ENCODE measurements around the gene IFI30. TPM values are rescaled to one million over a fixed set of nuclear protein-coding genes. Genes with fewer than 3 reads are reported as not detected.
A peak's percentile ranks its signal among the peaks of the same experiment; 100 is the strongest.

The IFI30 gene
- total and polyA plus RNA-seq, 2 donors (not counting 1 experiment from before 2014, with no cell fraction given) = 8.8 to 50.9 TPM

- DNase-seq (ENCODE audit: low read depth in 2 of 2) = no peak
- H3K9me3 ChIP-seq (ENCODE audit: control insufficient read depth, insufficient read depth, low read depth, low read length) = no peaks in the 10 kb centered on the region
- no peaks in the 10 kb centered on the region for H3K27me3 ChIP-seq (ENCODE audit: control insufficient read depth, insufficient read depth, low read length)
- H3K79me2 ChIP-seq (ENCODE audit: control insufficient read depth, insufficient read depth, low read length) = no peaks in the 10 kb centered on the region
- no peak overlapping the region for H3K9ac ChIP-seq (ENCODE audit: insufficient read depth, low read length)
- no peak overlapping the region for H2AFZ ChIP-seq (ENCODE audit: low read length)
- H3K27ac ChIP-seq (ENCODE audit: insufficient read depth, low read length) = no peak overlapping the region
- no peaks in the 10 kb centered on the region for H3K4me1 ChIP-seq (ENCODE audit: control insufficient read depth, extremely low read depth, insufficient read depth, low read length)
- no peak overlapping the region for H3K4me2 ChIP-seq (ENCODE audit: extremely low read depth, insufficient read depth, low read length)
- H4K20me1 ChIP-seq (ENCODE audit: control insufficient read depth, extremely low read depth, insufficient read depth, low read length) = no peaks in the 10 kb centered on the region
- no peak for TF ChIP-seq EZH2 (IDR thresholded peaks at IDR 0.05; ENCODE audit: low read length, missing control alignments)
- no peak for TF ChIP-seq CTCF (conservative IDR thresholded peaks at IDR 0.05 in 1 of 2, IDR thresholded peaks at IDR 0.05 in 1 of 2; ENCODE audit: low read depth in 1 of 2, low read length in 2 of 2)
- peaks cover 21% of the 10 kb centered on the region for H3K36me3 ChIP-seq (ENCODE audit: control insufficient read depth, insufficient read depth, low read length)
- H3K4me3 ChIP-seq (replicated peaks in 1 of 4; ENCODE audit: control extremely low read depth in 1 of 4, insufficient read depth in 1 of 4, low read depth in 3 of 4, low read length in 4 of 4) = no peak overlapping the region
Measured at GRCh38 chr19:18167011-18167410, 6.6 kb upstream of the IFI30 start.

GRCh38 chr19:18167975-18168645, 5.5 kb upstream of the IFI30 start:
- H3K9ac ChIP-seq (ENCODE audit: insufficient read depth, low read length) = no peak overlapping the region
- H3K36me3 ChIP-seq (ENCODE audit: control insufficient read depth, insufficient read depth, low read length) = peaks cover 16% of the 10 kb centered on the region
- no peak for TF ChIP-seq EZH2 (IDR thresholded peaks at IDR 0.05; ENCODE audit: low read length, missing control alignments)
- peak; percentile 64 to 70 for TF ChIP-seq CTCF (conservative IDR thresholded peaks at IDR 0.05 in 1 of 2, IDR thresholded peaks at IDR 0.05 in 1 of 2; ENCODE audit: low read depth in 1 of 2, low read length in 2 of 2)
- H3K4me1 ChIP-seq (ENCODE audit: control insufficient read depth, extremely low read depth, insufficient read depth, low read length) = no peaks in the 10 kb centered on the region
- no peak overlapping the region for H3K4me3 ChIP-seq (replicated peaks in 1 of 4; ENCODE audit: control extremely low read depth in 1 of 4, insufficient read depth in 1 of 4, low read depth in 3 of 4, low read length in 4 of 4)
- H3K27me3 ChIP-seq (ENCODE audit: control insufficient read depth, insufficient read depth, low read length) = no peaks in the 10 kb centered on the region
- no peak overlapping the region for H2AFZ ChIP-seq (ENCODE audit: low read length)
- no peak overlapping the region for H3K4me2 ChIP-seq (ENCODE audit: extremely low read depth, insufficient read depth, low read length)
- H4K20me1 ChIP-seq (ENCODE audit: control insufficient read depth, extremely low read depth, insufficient read depth, low read length) = no peaks in the 10 kb centered on the region
- no peak for DNase-seq (ENCODE audit: low read depth in 2 of 2)
- H3K27ac ChIP-seq (ENCODE audit: insufficient read depth, low read length) = no peak overlapping the region
- H3K79me2 ChIP-seq (ENCODE audit: control insufficient read depth, insufficient read depth, low read length) = no peaks in the 10 kb centered on the region
- no peaks in the 10 kb centered on the region for H3K9me3 ChIP-seq (ENCODE audit: control insufficient read depth, insufficient read depth, low read depth, low read length)

GRCh38 chr19:18168673-18169381, 4.8 kb upstream of the IFI30 start:
- Histone ChIP-seq H3K27me3 (ENCODE audit: control insufficient read depth, insufficient read depth, low read length) (no peaks in the 10 kb centered on the region), H3K4me3 (replicated peaks in 1 of 4; ENCODE audit: control extremely low read depth in 1 of 4, insufficient read depth in 1 of 4, low read depth in 3 of 4, low read length in 4 of 4) (no peak overlapping the region), H4K20me1 (ENCODE audit: control insufficient read depth, extremely low read depth, insufficient read depth, low read length) (no peaks in the 10 kb centered on the region), H3K9me3 (ENCODE audit: control insufficient read depth, insufficient read depth, low read depth, low read length) (no peaks in the 10 kb centered on the region), H2AFZ (ENCODE audit: low read length) (no peak overlapping the region), H3K9ac (ENCODE audit: insufficient read depth, low read length) (no peak overlapping the region), H3K36me3 (ENCODE audit: control insufficient read depth, insufficient read depth, low read length) (peaks cover 13% of the 10 kb centered on the region), H3K27ac (ENCODE audit: insufficient read depth, low read length) (no peak overlapping the region), H3K4me2 (ENCODE audit: extremely low read depth, insufficient read depth, low read length) (no peak overlapping the region), H3K4me1 (ENCODE audit: control insufficient read depth, extremely low read depth, insufficient read depth, low read length) (peaks cover 2% of the 10 kb centered on the region), H3K79me2 (ENCODE audit: control insufficient read depth, insufficient read depth, low read length) (no peaks in the 10 kb centered on the region)
- TF ChIP-seq EZH2 (IDR thresholded peaks at IDR 0.05; ENCODE audit: low read length, missing control alignments) = no peak
- no peak for TF ChIP-seq CTCF (conservative IDR thresholded peaks at IDR 0.05 in 1 of 2, IDR thresholded peaks at IDR 0.05 in 1 of 2; ENCODE audit: low read depth in 1 of 2, low read length in 2 of 2)
- no peak for DNase-seq (ENCODE audit: low read depth in 2 of 2)

Data from fibroblast of lung (primary cell).